ENCODE data around the gene CALN1.

GRCh38 chr7:72127136-72127535 is 285.0 kb downstream of the CALN1 start:
- no peak for TF ChIP-seq POLR2A (IDR thresholded peaks at IDR 0.05)
- TF ChIP-seq EP300 (IDR thresholded peaks at IDR 0.05), result no peak
- TF ChIP-seq CTCF (IDR thresholded peaks at IDR 0.05), result no peak
